ENCODE data around the gene NTN5.

Gene NTN5

DNA sequence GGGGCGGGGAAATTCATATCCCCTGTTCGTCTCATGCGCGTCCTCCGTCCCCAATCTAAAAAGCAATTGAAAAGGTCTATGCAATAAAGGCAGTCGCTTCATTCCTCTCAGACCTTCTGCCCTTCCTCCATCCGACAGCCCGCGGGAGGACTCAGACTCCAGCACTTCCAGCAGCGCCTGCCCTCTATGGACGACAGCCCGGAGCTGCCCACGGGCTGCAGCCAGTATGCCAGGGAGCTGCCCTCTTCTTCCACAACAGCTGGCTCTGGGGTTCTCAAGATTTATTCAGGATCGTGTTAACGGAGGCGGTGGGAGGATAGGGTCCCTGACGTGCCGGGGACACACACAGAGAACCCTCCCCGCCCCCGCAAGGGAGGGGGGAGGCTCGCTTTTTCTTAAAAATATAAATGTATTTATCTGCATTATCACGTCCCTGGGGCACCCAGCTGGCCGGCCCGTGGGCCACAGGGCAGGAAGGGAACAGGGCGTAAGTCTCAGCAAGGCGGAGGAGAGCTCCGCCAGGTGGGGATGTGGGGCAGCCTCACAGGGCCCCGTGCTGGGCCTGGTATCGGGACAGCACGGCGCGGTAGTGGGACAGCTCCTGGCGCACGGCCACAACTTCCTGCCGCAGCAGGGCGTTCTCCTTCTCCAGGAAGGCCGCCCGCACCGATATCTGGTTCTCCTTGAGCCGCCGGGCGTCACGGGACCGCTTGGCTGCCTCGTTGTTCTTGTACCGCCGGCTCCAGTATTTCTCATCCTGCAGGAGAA lies 42.3 kb downstream of the NTN5 start:
- no peak for DNase-seq (ENCODE audit: low read depth in 3 of 3)

GRCh38 chr19:48629599-48630295 lies 43.1 kb downstream of the NTN5 start:
- DNase-seq (ENCODE audit: low read depth in 3 of 3): no peak

DNA sequence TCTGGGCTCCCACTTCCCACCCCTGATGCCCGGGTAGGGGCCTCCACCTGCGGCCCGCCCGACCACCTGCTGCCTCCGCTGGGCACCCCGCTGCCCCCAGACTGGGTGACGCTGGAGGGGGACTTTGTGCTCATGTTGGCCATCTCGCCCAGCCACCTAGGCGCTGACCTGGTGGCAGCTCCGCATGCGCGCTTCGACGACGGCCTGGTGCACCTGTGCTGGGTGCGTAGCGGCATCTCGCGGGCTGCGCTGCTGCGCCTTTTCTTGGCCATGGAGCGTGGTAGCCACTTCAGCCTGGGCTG lies 43.6 kb downstream of the NTN5 start:
- DNase-seq (ENCODE audit: low read depth in 3 of 3): no peak

DNA sequence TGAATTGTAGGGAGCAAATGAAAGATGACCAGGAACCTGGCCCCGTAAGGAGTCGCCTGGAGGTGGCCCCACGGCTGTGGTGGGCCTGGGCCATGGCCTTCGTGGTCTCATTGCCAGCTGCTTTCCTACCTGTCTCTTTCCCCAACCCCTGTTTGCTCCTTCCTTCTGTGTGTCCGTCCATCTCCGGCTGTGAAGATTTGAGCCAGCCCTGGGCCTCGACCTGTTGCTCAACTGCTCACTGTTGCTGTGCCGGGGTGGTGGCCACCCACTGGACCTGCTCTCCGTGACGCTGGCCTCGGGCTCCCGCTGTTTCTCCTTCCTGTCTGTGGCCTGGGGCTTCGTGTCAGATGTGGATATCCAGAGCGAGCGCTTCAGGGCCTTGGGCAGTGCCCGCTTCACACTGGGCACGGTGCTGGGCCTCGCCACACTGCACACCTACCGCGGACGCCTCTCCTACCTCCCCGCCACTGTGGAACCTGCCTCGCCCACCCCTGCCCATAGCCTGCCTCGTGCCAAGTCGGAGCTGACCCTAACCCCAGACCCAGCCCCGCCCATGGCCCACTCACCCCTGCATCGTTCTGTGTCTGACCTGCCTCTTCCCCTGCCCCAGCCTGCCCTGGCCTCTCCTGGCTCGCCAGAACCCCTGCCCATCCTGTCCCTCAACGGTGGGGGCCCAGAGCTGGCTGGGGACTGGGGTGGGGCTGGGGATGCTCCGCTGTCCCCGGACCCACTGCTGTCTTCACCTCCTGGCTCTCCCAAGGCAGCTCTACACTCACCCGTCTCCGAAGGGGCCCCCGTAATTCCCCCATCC lies 44.1 kb downstream of the NTN5 start:
- no peak for DNase-seq (ENCODE audit: low read depth in 3 of 3)

DNA sequence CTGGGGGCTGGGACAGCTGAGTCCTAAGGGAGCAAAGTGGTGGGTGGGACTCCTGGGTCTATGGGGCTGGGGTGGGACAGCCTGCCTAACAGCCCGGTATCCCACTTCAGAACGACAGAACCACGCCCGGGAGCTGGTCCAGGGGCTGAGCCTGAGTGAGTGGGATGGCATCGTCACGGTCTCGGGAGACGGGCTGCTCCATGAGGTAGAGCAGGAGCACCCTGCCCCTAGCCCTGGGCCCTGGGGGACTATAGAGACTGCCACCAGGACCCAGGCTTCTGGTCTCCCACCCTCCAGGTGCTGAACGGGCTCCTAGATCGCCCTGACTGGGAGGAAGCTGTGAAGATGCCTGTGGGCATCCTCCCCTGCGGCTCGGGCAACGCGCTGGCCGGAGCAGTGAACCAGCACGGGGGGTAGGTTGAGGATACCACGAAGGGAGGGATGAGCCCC lies 44.9 kb downstream of the NTN5 start:
- DNase-seq (ENCODE audit: low read depth in 3 of 3): no peak

GRCh38 chr19:48627201-48627864 lies 45.5 kb downstream of the NTN5 start:
- no peak for DNase-seq (ENCODE audit: low read depth in 3 of 3)

DNA sequence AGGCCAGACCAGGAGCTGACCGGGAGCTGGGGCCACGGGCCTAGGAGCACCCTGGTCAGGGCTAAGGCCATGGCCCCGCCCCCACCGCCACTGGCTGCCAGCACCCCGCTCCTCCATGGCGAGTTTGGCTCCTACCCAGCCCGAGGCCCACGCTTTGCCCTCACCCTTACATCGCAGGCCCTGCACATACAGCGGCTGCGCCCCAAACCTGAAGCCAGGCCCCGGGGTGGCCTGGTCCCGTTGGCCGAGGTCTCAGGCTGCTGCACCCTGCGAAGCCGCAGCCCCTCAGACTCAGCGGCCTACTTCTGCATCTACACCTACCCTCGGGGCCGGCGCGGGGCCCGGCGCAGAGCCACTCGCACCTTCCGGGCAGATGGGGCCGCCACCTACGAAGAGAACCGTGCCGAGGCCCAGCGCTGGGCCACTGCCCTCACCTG lies 46.9 kb downstream of the NTN5 start:
- DNase-seq (ENCODE audit: low read depth in 3 of 3): no peak

DNA sequence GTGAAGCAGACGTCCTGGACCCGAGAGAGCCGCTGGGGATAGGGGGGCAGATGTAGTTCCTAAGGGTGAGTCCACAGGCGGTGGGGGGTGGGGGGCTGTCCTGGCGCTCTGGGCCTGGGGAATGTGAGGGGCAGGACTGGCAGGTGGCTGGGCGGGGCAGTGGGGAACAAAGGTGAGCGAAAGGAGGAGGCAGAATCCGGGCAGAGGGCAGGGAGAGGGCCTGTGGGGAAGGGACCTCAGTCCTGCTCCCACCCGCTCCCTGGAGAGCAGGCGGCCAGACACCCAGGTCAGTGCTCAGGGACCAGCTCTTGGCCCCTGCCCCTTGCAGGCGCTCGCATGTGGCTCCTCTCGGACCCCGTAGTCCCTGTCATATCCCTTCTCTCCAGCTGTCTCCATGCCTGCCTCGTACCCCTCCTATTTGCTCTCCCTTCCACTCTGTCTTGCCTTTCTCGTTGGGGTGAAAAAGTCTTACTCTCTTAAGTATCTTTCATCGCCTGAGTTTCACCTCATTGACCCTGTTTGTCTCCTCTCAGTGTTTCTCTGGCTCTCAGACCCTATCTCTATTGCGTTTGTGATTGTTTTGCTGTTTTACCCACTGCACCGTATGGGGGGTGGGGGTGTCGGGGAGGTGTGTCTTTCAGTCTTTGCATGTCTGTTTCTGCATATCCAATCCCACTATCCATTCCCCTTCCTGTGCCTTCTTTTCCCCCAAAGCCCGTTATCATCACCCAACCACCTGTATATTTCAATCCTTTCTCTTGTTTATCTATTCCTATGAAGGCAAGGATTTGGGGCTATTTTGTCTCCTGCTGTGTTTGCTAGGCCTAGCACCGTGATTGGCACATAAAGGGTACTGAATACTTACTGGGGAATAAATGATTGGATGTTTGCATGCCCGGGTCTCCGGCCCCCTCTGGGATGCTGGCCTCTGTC lies 47.8 kb downstream of the NTN5 start:
- no peak for DNase-seq (ENCODE audit: low read depth in 3 of 3)

DNA sequence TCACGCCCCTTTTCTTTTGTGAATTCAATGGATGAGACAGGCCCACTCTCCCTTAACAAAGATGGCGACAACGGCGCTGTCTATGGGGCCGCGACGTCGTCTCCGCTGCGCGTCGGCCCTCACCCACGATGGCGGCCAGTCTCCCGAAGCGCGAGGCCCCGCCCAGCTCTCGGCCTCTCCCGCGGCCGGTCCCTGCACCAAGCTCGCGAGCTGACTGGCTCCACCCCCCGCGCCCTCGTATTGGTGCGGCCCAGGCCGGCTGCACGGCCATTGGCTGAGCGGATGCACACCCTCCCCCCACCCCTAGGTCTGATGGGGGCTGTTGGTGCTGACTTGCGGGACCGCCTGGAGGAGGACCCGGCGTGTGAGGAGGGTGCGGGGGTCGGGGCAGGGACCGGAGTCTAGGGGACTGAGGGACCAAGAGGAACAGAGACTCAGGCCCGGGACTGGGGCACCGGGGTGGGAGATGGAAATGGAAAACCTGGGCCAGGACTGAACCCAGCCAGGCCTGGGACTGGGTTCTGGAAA lies 48.7 kb downstream of the NTN5 start:
- DNase-seq (ENCODE audit: low read depth in 3 of 3): peak; percentile 90 to 98 (median 93)

DNA sequence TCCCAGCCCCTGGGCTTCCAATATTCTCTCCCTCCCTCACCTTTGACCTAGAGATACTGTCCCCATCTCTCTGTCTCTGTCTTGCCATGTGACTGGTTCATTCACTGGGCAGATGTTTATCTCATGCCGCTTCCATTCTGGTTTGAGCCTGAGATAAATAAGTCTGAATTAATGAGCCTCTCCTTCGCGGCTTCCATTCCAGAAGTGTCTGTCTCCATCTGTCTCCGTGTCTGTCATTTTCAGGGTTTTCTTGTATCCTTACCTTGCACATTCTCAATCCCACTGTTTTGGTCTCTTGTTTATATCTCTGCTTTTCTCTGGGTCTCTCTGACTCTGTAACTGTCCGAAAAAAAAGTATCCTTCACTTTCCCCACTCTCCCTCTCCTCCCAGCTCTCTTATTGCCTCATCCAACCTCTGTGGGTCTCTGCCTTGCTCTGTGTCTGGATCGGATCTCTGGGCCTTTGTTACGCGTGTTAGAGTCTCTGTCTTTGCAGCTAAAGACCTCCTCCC lies 49.2 kb downstream of the NTN5 start:
- DNase-seq (ENCODE audit: low read depth in 3 of 3): no peak

GRCh38 chr19:48619692-48620585 lies 52.9 kb downstream of the NTN5 start:
- DNase-seq (ENCODE audit: low read depth in 3 of 3): no peak

DNA sequence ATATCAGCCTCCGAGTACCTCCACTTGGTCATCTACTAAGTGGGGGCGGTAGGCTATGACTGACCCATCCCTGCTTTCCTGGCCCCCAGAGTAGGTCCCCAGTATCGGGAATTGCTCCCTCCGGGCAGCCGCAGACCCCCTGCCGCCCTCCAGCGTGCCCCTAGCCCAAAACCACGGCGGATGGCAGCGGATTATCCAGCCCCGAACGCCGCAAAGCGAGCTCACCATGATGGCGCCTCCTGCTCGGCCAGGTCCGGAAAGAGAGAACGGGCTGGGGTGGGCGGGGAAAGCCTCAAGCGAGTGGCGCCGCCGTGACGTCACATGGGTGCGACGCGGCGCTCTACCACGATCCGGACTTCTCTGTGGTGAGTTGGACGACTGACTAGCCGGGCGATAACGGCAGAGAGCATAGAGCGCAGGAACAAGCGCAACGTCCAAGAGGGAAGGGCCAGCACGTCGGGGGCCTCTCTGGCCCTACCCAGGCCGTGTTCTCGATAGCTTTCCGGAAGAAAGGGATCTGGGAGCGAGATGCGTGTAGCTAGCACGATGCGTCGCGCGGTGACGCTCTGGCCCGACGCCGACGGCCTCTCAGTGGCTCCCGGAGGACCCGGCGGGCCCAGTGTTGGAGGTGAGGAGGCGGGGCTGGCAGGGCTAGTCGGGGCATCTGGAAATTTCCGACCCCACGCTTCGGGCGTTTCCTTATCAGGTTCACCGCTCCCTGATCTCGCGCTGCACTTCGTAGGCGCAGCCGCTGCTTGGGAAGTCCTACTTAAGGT lies 53.7 kb downstream of the NTN5 start, which contains the start of the genes RPL18 and SPHK2:
RPL18 (minus strand) TSS at position 263 of the 776 bp plus-strand sequence; CDS start at position 228, 35 bp downstream.
SPHK2 (plus strand) TSS at position 591 of the 776 bp plus-strand sequence. CDS start 1,009 bp downstream, outside the sequence.
- DNase-seq (ENCODE audit: low read depth in 3 of 3): peak; percentile 88 to 95 (median 95)

GRCh38 chr19:48618278-48618915 lies 54.4 kb downstream of the NTN5 start:
- no peak for DNase-seq (ENCODE audit: low read depth in 3 of 3)

DNA sequence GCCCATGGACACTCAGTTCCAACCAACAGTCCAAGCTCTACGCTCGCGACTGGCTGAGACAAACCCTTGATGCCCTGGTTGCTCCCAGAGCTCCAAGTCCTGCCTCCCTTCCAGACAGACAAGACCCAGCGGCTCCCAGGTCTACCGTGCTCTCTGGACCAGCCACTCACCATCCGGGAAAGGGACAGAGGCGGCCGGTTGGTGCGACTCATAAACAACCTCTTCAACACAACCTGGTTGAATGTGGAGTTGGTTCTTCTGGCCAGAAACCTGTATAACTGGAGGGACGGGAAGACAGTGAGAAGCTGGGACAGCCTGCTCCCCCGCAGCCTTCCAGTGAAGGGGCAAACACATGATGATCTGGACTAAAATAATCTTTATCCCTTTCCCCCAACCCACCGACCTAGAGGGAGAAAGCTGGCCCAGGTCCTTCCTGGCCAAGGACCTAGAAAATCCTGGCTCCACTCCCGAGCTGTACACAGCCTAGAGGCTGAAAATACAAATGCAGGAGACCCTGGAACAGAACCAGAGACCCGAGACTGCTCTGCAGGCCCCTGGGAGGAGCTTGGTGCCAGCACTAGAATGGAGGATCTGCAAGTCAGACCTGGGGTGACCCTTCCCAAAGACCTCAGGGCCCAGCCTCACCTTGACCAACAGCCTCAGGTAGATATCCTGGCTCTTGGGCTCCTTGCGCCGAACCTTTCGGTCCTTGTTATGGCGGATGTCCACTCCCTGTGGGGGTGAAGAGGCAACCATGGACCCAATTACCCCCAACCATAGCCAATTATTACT lies 55.5 kb downstream of the NTN5 start:
- DNase-seq (ENCODE audit: low read depth in 3 of 3): no peak

- no peak for DNase-seq (ENCODE audit: low read depth in 3 of 3)
These were observed 56.2 kb downstream of the NTN5 start for GRCh38 chr19:48616491-48617056.

DNA sequence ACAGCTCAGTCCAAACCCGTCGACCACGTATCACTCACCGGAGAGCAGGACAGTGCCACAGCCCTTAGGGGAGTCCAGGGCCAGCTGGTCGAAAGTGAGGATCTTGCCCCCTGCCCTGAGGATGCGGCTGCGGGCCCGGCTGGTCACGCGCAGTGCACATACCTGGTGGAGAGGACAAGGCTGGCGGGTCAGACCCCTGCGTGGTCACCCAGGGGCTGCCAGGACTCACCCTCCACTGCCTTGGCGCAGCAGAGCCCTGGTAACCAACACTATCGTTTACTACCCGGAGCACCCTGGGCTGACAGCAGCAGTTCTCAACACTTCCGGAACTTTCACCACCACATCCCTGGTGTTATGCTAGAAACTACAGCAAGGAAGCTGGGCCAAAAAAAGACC lies 56.8 kb downstream of the NTN5 start:
- no peak for DNase-seq (ENCODE audit: low read depth in 3 of 3)

Data from stimulated activated CD4-positive, alpha-beta T cell treated with anti-CD3 and anti-CD28 coated beads, TNF-alpha, amount 100 ng/mL, for 24 hours (primary cell).